ENCODE measurements around the gene NUMBL. TPM values are rescaled to one million over a fixed set of nuclear protein-coding genes. Genes with fewer than 3 reads are reported as not detected.
A peak's percentile ranks its signal among the peaks of the same experiment; 100 is the strongest.

NUMBL gene
- total RNA-seq, 4 donors from 2014 or later = 18.8 to 90.5 (median 44.3) TPM

DNA sequence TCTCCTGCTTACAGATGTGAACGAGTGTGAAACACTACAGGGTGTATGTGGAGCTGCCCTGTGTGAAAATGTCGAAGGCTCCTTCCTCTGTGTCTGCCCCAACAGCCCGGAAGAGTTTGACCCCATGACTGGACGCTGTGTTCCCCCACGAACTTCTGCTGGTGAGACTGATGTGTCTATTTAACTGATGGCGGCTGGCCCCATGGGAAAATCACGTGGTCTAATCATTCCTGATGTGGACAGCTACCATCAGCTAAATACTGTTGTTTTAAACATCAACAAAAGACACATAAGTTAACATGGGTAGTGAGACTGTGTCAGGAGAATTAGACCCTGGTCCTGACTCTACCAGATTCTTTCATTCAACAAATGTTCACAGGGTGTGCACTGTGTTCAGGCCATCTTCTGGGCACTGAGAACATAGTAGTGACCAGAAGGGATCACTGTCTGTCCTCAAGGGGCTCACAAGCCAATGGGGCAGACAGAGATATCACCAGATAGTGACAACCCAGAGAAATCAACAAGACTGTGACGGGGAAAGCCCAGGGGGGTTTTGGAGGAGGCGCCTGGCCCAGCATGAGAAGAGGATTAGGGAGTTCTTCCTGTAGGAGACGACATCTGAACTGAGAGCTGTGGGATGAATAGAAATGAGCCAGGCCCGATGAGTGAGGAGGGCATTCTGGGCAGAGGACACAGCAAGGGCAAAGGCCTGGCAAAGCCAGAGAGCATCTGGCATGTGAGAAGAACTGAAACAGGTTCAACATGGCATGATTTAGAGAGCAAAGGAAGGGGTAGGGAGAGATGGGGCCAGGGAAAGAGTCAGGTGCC is 70.9 kb downstream of the NUMBL start:
- intact Hi-C loops (cut with DNase I; ENCODE audit: low total_unique reads) = no loop called here
- Histone ChIP-seq H3K4me3 (no peak overlapping the region), H3K9me3 (no peaks in the 10 kb centered on the region), H3K27me3 (no peaks in the 10 kb centered on the region), H3K27ac (no peak overlapping the region), H3K36me3 (no peaks in the 10 kb centered on the region), H3K4me1 (peaks cover 0 to 3% of the 10 kb centered on the region in 2 donors)
- no peak for TF ChIP-seq POLR2A (IDR thresholded peaks at IDR 0.05)
- TF ChIP-seq, protein P1, sequence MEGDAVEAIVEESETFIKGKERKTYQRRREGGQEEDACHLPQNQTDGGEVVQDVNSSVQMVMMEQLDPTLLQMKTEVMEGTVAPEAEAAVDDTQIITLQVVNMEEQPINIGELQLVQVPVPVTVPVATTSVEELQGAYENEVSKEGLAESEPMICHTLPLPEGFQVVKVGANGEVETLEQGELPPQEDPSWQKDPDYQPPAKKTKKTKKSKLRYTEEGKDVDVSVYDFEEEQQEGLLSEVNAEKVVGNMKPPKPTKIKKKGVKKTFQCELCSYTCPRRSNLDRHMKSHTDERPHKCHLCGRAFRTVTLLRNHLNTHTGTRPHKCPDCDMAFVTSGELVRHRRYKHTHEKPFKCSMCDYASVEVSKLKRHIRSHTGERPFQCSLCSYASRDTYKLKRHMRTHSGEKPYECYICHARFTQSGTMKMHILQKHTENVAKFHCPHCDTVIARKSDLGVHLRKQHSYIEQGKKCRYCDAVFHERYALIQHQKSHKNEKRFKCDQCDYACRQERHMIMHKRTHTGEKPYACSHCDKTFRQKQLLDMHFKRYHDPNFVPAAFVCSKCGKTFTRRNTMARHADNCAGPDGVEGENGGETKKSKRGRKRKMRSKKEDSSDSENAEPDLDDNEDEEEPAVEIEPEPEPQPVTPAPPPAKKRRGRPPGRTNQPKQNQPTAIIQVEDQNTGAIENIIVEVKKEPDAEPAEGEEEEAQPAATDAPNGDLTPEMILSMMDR (IDR thresholded peaks at IDR 0.05) = no peak
- DNase-seq = no peak

DNA sequence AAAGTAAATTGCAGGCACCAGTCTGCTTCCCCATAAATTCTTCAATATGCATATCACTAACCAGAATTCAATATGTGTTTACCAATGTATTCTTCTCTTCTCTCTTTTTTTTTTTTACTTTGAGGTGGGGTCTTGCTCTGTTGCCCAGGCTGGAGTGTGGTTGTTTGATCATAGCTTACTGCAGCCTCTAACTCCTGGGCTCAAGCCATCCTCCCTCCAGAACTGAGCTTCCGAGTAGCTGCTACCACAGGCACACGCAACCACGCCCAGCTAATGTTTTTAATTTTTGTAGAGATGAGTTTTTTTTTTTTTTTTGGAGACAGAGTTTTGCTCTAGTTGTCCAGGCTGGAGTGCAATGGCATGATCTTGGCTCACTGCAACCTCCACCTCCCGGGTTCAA is 72.5 kb downstream of the NUMBL start:
- no peaks in the 10 kb centered on the region for H3K27me3 ChIP-seq
- peaks cover 0 to 3% of the 10 kb centered on the region in 2 donors for H3K4me1 ChIP-seq
- DNase-seq = no peak
- no peak overlapping the region for H3K4me3 ChIP-seq
- TF ChIP-seq, protein P1 (IDR thresholded peaks at IDR 0.05) = no peak
- TF ChIP-seq POLR2A (IDR thresholded peaks at IDR 0.05) = no peak
- H3K36me3 ChIP-seq = no peaks in the 10 kb centered on the region
- no peak overlapping the region for H3K27ac ChIP-seq
- intact Hi-C loops (cut with DNase I; ENCODE audit: low total_unique reads) = no loop called here
- no peaks in the 10 kb centered on the region for H3K9me3 ChIP-seq

DNA sequence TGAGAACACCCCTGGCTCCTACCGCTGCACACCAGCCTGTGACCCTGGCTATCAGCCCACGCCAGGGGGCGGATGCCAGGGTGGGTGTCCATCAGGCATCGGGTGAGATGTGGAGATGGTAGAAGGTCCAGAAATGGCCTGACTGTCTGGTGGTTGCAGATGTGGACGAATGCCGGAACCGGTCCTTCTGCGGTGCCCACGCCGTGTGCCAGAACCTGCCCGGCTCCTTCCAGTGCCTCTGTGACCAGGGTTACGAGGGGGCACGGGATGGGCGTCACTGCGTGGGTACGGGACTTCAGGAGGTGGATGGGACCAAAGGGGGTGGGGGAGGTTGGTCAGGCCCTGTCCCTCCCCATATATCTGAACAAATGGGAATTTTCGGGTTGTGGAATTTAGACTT is 73.5 kb downstream of the NUMBL start:
- H3K9me3 ChIP-seq = no peaks in the 10 kb centered on the region
- H3K27ac ChIP-seq = no peak overlapping the region
- intact Hi-C loops (cut with DNase I; ENCODE audit: low total_unique reads) = no loop called here
- no peak for TF ChIP-seq POLR2A (IDR thresholded peaks at IDR 0.05)
- TF ChIP-seq, protein P1 (IDR thresholded peaks at IDR 0.05) = no peak
- DNase-seq = no peak
- H3K36me3 ChIP-seq = no peaks in the 10 kb centered on the region
- no peaks in the 10 kb centered on the region for H3K27me3 ChIP-seq
- H3K4me3 ChIP-seq = no peak overlapping the region
- H3K4me1 ChIP-seq = peaks cover 0 to 3% of the 10 kb centered on the region in 2 donors

DNA sequence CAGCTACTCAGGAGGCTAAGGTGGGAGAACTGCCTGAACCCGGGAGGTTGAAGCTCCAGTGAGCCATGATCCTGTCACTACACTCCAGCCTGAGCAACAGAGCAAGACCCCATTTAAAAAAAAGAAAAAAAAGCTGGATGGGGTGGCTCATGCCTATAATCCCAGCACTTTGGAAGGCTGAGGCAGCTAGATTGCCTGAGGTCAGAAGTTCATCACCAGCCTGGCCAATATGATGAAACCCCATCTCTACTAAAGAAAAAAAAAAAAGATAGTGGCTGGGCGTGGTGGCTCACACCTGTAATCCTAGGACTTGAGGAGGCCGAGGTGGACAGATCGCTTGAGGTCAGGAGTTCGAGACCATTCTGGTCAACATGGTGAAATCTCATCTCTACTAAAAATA is 74.3 kb downstream of the NUMBL start:
- no peak for DNase-seq
- TF ChIP-seq, protein P1 (IDR thresholded peaks at IDR 0.05) = no peak
- TF ChIP-seq POLR2A (IDR thresholded peaks at IDR 0.05) = no peak
- H3K27me3 ChIP-seq = no peaks in the 10 kb centered on the region
- no peak overlapping the region for H3K4me3 ChIP-seq
- H3K36me3 ChIP-seq = no peaks in the 10 kb centered on the region
- intact Hi-C loops (cut with DNase I; ENCODE audit: low total_unique reads) = no loop called here
- H3K27ac ChIP-seq = peak overlapping the region in 1 of 2 donors; percentile 92
- H3K9me3 ChIP-seq = no peaks in the 10 kb centered on the region
- H3K4me1 ChIP-seq = peaks cover 0 to 3% of the 10 kb centered on the region in 2 donors

Small RNA genes within 50 kb of the gene (small RNA-seq; reads per million reads assigned to genes)
- not detected for gene RNU6-195P

Other genes starting within 250 kb of the NUMBL start
- 10 to 100 TPM in 3 of 4 donors, 1 to 10 TPM in 1; 1.0 to 81.5 (median 44.7) TPM for gene SERTAD3, start 246.3 kb downstream of the NUMBL start, total RNA-seq
- gene BLVRB, start 224.9 kb downstream of the NUMBL start, total RNA-seq = 100 to 1,000 TPM in 2 of 4 donors, 10 to 100 TPM in 2; 51.5 to 206 (median 115) TPM
- gene SPTBN4, start 223.7 kb downstream of the NUMBL start, total RNA-seq = 1 to 10 TPM in 3 of 4 donors, not detected in 1; 3.1 to 7.0 (median 5.3) TPM
- gene SHKBP1, start 113.8 kb downstream of the NUMBL start, total RNA-seq = 10 to 100 TPM; 15.1 to 57.4 (median 21.9) TPM
- gene LTBP4, start 89.3 kb downstream of the NUMBL start, total RNA-seq = 1,000 to 10,000 TPM in 1 of 4 donors, 100 to 1,000 TPM in 3; 163 to 1,000 (median 501) TPM
- gene COQ8B, start 26.2 kb upstream of the NUMBL start, total RNA-seq = 10 to 100 TPM in 3 of 4 donors, 1 to 10 TPM in 1; 9.7 to 51.8 (median 35.6) TPM
- gene ITPKC, start 26.5 kb upstream of the NUMBL start, total RNA-seq = 10 to 100 TPM; 14.4 to 41.5 (median 22.8) TPM
- 1 to 10 TPM in 1 of 4 donors, under 1 TPM in 1, not detected in 2; 0.48 to 6.1 TPM for gene ACTMAP, start 59.8 kb upstream of the NUMBL start, total RNA-seq
- 10 to 100 TPM; 12.8 to 70.2 (median 19.0) TPM for gene SNRPA, start 60.6 kb upstream of the NUMBL start, total RNA-seq
- 1 to 10 TPM in 1 of 4 donors, not detected in 3; 2.8 TPM for gene MIA, start 84.9 kb upstream of the NUMBL start, total RNA-seq
- gene RAB4B, start 87.6 kb upstream of the NUMBL start, total RNA-seq = 10 to 100 TPM in 3 of 4 donors, 1 to 10 TPM in 1; 7.4 to 26.3 (median 18.1) TPM
- gene EGLN2, start 108.5 kb upstream of the NUMBL start, total RNA-seq = 100 to 1,000 TPM in 1 of 4 donors, 10 to 100 TPM in 3; 33.2 to 164 (median 78.1) TPM
- gene CYP2A6, start 159.8 kb upstream of the NUMBL start, total RNA-seq = under 1 TPM in 1 of 4 donors, not detected in 3; 0.64 TPM
- 1 to 10 TPM in 1 of 4 donors, not detected in 3; 2.3 TPM for gene CYP2A7, start 191.6 kb upstream of the NUMBL start, total RNA-seq